NCI-H2227 treated with DMSO at 0.1 percent for 48 hours (cell line): Measurements from ENCODE around the gene KDM5D.

ENCODE experiments used
- DNase-seq: peaks from one replicate; lab custom pipeline; 2025; lab: John Stamatoyannopoulos, UW

KDM5D gene

GRCh38 chrY:19744381-19745378 is at the start of gene KDM5D:
KDM5D (minus strand) TSS chrY:19744726; CDS start chrY:19744534, 192 bp downstream.
- DNase-seq = no peak

GRCh38 chrY:19768375-19768774 is 23.8 kb upstream of the KDM5D start:
- no peak for DNase-seq

- DNase-seq = no peak
These were observed 1.2 kb downstream of the KDM5D start for GRCh38 chrY:19743331-19743730.

GRCh38 chrY:19742153-19742552 is 2.4 kb downstream of the KDM5D start:
- DNase-seq = no peak

- no peak for DNase-seq
These were observed 10.1 kb downstream of the KDM5D start for GRCh38 chrY:19734425-19734824.

- DNase-seq = no peak
These were observed 26.6 kb downstream of the KDM5D start for GRCh38 chrY:19717950-19718349.

GRCh38 chrY:19717146-19717545 is 27.4 kb downstream of the KDM5D start:
- no peak for DNase-seq

GRCh38 chrY:19715226-19715625 is 29.3 kb downstream of the KDM5D start:
- DNase-seq = no peak

GRCh38 chrY:19713430-19713829 is 31.1 kb downstream of the KDM5D start:
- DNase-seq = no peak

GRCh38 chrY:19706273-19706672 is 38.3 kb downstream of the KDM5D start:
- no peak for DNase-seq

- DNase-seq = no peak
These were observed 46.0 kb downstream of the KDM5D start for GRCh38 chrY:19698495-19698894.

- no peak for DNase-seq
These were observed 63.7 kb downstream of the KDM5D start for GRCh38 chrY:19680821-19681220.
